ENCODE data around the gene KIR3DL3.
"Not testable (repeated sequence)": the region's sequence is repeated elsewhere in the genome, so short reads cannot be mapped to it uniquely, and the experiment has no call there.

The KIR3DL3 gene

DNA sequence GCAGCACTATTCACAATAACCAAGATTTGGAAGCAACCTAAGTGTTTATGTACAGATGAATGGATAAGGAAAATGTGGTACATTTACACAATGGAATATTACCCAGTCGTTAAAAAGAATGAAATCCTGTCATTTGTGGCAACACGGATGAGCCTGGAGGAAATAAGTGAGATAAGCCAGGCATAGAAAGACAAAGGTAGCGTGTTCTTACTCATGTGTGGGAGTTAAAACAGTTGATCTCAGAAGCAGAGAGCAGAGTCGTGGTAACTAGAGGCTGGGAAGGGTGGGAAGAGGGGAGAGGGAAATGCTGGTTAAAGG is 32.0 kb upstream of the KIR3DL3 start:
- no peak overlapping the region for H3K4me3 ChIP-seq (ENCODE audit: low read depth, low read length)
- TF ChIP-seq, protein P1, sequence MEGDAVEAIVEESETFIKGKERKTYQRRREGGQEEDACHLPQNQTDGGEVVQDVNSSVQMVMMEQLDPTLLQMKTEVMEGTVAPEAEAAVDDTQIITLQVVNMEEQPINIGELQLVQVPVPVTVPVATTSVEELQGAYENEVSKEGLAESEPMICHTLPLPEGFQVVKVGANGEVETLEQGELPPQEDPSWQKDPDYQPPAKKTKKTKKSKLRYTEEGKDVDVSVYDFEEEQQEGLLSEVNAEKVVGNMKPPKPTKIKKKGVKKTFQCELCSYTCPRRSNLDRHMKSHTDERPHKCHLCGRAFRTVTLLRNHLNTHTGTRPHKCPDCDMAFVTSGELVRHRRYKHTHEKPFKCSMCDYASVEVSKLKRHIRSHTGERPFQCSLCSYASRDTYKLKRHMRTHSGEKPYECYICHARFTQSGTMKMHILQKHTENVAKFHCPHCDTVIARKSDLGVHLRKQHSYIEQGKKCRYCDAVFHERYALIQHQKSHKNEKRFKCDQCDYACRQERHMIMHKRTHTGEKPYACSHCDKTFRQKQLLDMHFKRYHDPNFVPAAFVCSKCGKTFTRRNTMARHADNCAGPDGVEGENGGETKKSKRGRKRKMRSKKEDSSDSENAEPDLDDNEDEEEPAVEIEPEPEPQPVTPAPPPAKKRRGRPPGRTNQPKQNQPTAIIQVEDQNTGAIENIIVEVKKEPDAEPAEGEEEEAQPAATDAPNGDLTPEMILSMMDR (IDR thresholded peaks at IDR 0.05; ENCODE audit: borderline replicate concordance, insufficient read depth, low read depth, low read length): no peak

DNA sequence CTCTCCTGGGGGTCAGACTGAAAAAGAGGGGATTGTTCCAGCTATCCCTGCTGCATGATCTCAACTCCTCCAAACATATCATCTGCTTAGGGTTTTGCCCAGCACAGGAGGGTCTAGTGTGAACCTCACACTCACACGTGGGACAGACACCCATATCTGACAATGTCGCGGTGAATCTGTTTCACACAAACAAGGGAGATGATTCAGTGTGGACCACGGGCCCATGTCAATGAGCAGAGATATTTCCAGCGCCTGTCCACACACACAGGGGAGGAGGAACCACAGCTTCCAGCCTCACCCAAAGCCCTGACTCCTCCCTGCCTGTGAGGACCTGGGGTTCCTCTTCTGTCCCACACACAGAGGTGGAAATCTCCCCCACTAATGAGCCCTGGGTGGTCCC is 29.6 kb upstream of the KIR3DL3 start:
- TF ChIP-seq, protein P1 (IDR thresholded peaks at IDR 0.05; ENCODE audit: borderline replicate concordance, insufficient read depth, low read depth, low read length): no peak
- no peak overlapping the region for H3K4me3 ChIP-seq (ENCODE audit: low read depth, low read length)

DNA sequence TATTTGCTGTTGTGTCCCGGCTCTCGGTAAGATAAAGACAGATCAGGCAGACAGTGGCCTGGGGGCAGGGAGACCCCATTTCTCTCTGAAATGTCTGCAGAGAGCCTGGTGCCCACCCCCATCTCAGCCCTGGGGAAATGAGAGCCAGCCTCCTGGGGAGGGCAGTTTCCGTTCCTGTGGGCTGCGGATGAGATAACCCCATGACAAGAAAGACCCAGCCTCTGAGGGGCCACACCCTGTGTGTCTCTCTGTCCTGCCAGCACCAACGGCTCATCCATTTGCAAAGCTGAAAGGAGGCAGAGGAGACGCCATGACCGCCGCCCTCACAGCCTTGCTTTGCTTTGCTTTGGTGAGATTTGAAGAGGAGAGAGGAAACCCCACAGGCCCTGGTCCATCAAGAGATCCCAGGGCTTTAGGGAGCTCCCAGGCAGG is 28.1 kb upstream of the KIR3DL3 start:
- no peak overlapping the region for H3K4me3 ChIP-seq (ENCODE audit: low read depth, low read length)
- TF ChIP-seq, protein P1 (IDR thresholded peaks at IDR 0.05; ENCODE audit: borderline replicate concordance, insufficient read depth, low read depth, low read length): no peak

DNA sequence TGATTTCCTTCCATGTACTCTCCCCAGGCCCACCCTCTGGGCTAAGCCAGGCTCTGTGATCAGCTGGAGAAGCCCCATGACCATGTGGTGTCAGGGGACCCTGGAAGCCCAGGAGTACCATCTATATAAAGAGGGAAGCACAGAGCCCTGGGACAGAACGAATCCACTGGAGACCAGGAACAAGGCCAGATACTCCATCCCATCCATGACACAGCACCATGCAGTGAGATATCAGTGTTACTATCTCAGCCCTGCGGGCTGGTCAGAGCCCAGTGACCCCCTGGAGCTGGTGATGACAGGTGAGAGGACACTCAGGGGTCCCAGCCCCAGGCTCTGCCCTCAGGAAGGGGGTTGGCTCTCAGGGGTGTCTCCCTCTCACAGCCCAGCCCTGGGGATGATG is 27.5 kb upstream of the KIR3DL3 start:
- H3K4me3 ChIP-seq (ENCODE audit: low read depth, low read length): no peak overlapping the region
- TF ChIP-seq, protein P1 (IDR thresholded peaks at IDR 0.05; ENCODE audit: borderline replicate concordance, insufficient read depth, low read depth, low read length): no peak

DNA sequence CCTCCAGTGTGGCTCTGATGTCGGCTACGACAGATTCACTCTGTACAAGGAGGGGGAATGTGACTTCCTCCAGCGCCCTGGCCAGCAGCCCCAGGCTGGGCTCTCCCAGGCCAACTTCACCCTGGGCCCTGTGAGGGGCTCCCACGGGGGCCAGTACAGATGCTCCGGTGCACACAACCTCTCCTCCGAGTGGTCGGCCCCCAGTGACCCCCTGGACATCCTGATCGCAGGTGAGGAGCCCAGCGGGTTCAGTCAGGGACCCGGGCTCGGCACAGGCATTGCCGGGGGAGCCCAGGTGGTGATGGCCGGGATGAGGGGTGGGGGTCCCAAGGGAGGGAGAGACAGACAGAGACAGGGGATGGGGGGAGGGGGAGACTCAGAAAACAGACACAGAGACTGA is 26.5 kb upstream of the KIR3DL3 start:
- H3K4me3 ChIP-seq (ENCODE audit: low read depth, low read length): not testable (repeated sequence)

DNA sequence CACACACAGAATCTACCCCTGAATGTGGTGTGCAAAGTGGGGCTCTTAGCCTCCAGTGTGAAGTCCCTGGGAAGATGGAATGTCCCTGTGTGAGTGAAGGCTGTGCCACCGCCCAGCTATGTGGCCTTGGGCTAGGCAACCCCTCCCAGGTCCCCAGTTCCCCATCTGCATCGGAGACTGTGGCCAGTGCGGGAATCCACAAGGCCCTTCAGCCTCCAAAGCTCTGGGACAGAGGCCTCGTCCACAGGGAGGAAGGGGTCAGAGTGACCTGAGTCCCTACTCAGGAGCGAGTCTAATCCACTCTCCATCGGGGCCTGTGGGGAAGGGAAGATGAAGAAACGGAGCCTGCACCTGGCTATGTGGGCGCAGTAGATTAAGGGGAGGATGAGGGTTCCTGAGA is 19.3 kb upstream of the KIR3DL3 start:
- H3K4me3 ChIP-seq (ENCODE audit: low read depth, low read length): no peak overlapping the region
- TF ChIP-seq, protein P1 (IDR thresholded peaks at IDR 0.05; ENCODE audit: borderline replicate concordance, insufficient read depth, low read depth, low read length): no peak

DNA sequence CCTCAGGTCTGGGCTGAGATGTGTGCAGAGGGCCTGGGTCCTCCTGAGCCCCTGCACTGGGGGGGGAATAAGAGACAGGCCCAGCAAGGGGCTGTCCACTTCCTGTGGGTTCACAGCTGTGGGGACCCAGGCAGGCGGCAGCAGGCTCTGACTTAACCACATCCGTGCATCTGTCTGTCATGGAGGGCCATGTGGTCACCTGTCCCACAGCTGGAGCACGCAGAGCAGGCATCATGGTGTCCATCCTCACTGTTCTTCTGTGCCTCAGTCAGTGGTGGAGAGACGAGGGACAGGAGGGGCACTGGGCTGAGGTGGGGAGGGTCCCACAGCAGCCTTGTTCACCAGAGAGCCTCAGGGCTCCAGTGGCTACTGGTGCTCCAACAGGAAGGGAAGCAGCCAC is 16.3 kb upstream of the KIR3DL3 start:
- TF ChIP-seq, protein P1 (IDR thresholded peaks at IDR 0.05; ENCODE audit: borderline replicate concordance, insufficient read depth, low read depth, low read length): no peak
- H3K4me3 ChIP-seq (ENCODE audit: low read depth, low read length): no peak overlapping the region

DNA sequence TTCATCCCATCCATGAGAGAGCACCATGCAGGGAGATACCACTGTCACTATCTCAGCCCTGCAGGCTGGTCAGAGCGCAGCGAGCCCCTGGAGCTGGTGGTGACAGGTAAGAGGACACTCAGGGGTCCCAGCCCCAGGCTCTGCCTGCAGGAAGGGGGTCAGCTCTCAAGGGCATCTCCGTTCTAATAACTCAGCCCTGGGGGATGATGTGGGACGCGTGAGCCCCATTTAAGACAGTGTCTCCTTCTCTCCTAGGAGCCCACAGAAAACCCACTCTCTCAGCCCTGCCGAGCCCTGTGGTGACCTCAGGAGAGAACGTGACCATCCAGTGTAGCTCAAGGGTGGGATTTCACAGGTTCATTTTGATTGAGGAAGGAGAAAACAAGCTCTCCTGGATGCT is 15.5 kb upstream of the KIR3DL3 start:
- TF ChIP-seq, protein P1 (IDR thresholded peaks at IDR 0.05; ENCODE audit: borderline replicate concordance, insufficient read depth, low read depth, low read length): no peak
- H3K4me3 ChIP-seq (ENCODE audit: low read depth, low read length): no peak overlapping the region

Data from GM12875 (cell line).